DMS79 treated with DMSO at 0.1 percent for 48 hours (cell line): ENCODE results near the gene IGFBP5.

Experiments
- DNase-seq: peaks from one replicate; lab custom pipeline; 2025; lab: John Stamatoyannopoulos, UW

Gene IGFBP5

DNA sequence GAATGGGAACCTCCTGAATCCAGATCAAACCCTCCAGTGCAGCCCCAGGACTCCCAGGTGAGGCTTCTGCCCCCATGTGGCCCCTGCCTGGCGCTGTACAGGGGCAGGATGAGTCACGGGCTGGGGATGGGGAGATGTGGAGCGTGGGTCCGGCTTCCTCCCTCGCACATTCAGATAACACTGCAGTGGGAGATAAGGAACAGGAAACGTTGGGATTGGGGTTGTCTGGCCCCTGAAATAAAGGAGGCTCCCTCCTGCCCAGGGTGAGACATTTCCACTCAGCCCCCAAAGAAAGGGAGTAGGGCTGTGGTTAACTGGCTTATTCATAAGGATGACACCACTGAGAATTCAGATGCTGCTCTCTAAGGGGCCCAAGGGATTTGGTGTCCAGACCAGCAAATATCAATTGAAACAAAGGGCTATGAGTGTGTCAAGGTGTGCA is 30.7 kb downstream of the IGFBP5 start:
- DNase-seq, result no peak

DNA sequence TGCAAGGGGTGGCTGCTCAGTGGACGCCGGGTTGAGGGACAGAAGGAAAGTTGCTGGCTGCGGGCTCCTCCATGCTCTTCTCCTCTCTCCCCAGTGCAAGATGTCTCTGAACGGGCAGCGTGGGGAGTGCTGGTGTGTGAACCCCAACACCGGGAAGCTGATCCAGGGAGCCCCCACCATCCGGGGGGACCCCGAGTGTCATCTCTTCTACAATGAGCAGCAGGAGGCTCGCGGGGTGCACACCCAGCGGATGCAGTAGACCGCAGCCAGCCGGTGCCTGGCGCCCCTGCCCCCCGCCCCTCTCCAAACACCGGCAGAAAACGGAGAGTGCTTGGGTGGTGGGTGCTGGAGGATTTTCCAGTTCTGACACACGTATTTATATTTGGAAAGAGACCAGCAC is 31.5 kb downstream of the IGFBP5 start:
- DNase-seq, result no peak

DNA sequence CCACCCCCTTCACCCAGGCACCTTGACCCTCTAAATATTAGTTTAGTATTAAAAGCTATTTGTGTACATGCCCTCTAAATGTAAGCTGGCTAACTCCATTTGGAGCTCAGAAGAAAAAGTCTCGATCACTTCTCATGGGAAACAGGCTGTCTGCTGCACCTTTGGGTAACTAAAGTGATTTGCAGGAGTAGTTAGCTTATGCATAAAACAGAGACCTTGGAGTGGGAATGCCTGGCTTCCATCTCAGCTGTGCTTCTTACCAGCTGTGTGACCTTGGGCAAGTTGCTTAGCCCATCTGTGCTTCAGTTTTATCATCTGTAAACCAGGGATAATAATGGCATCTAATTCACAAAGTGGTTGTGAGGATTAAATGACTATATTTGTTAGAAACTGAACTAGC is 32.2 kb downstream of the IGFBP5 start:
- no peak for DNase-seq

DNA sequence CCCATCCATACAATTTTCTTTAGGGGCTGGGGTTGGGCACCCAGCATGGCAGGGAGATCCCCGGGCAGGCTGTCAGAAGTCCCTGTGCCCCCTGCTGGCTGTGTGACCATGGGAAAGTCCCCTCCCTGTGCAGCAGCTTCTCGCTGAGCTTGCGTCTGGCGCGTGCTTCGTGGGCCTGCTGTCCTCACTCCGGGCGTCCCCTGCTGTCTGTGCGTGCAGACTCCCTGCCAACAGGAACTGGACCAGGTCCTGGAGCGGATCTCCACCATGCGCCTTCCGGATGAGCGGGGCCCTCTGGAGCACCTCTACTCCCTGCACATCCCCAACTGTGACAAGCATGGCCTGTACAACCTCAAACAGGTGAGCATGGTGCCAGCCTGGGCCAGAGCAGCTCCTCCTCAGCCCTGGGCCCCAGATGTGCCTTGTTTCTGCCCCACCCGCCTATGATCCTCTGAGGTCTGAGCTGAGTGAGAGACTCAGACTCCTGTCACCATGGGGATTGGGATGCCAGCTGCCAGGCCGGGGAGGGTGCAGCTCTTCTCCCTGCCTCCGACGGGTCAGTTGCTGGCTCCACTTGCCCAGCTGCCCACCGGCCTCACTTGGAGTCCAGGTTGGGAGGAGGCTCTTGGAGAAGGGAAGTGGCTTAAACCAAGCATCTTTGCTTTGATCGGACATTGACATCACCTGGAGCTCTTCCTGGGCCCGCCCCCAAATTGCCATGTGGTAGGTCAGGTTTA is 33.5 kb downstream of the IGFBP5 start:
- DNase-seq, result no peak

GRCh38 chr2:216661051-216661450 is 34.3 kb downstream of the IGFBP5 start:
- DNase-seq, result no peak

GRCh38 chr2:216660496-216660895 is 34.9 kb downstream of the IGFBP5 start:
- DNase-seq, result no peak

DNA sequence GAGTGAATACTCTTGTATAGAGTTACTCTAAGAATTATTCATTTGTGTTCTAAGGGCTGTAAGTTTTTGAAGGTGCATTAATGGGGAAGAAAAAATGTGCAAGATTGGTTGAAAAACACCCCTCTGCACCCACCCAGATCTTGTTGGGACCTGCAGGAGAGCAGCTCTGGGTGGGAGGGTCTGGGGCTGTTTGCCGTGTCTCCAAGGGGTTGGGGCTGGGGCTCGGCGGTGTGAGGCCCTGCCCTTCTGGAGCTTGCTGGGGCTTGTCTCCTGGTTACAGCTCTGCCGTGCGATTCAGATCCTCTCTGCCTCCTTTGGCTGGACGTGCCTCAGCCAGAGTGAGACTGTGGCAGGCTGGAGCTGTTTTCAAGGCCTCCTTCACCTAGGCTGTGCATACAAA is 36.1 kb downstream of the IGFBP5 start:
- no peak for DNase-seq

DNA sequence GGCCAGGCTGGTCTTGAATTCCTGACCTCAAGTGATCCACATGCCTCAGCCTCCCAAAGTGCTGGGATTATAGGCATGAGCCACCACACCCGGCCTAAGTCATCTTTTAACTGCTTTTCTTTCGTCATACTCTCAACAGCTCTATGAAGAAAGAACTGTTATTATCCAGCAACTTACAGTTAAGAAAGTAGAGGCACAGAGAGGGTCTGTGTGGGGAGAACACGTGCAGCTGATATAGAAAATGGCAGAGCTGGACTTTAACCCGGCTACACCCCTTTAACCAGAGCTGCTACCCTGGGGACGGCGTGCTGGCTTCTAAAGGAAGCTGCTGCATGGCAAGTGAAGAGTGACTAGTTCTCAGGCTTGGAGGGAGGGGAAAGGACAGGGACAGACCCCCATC is 36.6 kb downstream of the IGFBP5 start:
- DNase-seq, result no peak

GRCh38 chr2:216657980-216658379 is 37.4 kb downstream of the IGFBP5 start:
- DNase-seq, result no peak

DNA sequence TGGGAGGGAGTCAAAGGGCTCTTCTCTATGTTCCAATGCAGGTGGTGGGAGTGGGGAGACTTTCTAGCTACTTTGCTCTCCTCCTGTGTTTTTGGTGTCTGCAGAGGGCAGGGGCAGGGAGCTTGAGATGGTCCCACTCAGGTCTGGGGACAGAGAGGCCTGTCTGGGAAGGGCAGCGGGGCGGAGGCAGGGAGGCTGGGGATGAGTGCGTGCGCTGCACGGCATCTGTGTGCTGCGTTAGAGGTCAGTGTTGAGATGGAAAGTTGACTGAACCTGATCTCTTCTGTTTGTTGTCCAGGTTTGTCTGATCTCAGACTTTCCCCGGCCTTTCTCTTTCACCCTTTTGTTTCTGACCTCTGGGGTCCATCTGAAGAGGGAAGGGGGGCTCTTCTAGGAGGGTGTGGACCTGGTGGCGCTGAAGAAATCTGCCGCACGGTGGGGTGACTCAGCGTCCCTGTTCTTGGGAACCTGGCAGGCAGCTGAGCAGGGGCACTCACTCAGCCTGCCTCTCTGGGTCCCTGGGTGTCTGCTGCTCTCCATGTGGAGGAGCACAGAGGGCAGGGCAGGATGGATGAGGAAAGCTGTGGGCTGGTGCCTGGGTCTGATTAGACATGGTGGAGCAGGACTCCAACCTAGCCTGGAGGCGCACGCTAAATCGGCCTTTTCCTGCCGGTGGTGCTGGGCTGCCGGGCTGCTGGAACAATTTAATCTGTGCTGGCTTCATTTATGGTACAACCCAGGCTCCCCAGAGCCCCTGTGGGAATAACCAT is 38.1 kb downstream of the IGFBP5 start:
- no peak for DNase-seq

DNA sequence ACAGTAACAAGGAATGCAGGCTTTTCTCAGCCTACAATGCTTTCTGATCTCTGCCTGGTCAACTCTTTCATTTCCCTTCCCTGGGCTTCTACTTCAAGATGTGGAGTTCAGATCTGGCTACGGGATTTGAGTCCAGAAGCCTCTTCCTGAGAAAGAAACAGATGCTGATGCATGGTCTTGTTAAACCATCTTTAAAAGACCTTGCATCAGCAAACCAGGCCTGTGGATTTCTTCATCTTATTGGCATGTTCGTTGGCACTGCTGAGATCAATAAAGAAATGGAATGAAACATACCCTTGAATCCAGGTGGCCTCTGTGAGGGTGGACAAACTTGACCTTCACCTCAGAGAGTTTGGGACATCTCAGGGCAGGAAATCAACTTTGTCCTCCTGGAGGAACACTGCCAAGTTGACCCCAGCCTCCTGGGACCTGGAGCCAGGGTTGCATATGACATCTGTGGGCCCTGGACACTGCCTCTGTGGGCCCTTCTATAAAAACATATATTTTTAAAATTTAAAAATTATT is 40.8 kb downstream of the IGFBP5 start:
- no peak for DNase-seq

- DNase-seq, result no peak
These were observed 41.4 kb downstream of the IGFBP5 start for GRCh38 chr2:216653931-216654365.

DNA sequence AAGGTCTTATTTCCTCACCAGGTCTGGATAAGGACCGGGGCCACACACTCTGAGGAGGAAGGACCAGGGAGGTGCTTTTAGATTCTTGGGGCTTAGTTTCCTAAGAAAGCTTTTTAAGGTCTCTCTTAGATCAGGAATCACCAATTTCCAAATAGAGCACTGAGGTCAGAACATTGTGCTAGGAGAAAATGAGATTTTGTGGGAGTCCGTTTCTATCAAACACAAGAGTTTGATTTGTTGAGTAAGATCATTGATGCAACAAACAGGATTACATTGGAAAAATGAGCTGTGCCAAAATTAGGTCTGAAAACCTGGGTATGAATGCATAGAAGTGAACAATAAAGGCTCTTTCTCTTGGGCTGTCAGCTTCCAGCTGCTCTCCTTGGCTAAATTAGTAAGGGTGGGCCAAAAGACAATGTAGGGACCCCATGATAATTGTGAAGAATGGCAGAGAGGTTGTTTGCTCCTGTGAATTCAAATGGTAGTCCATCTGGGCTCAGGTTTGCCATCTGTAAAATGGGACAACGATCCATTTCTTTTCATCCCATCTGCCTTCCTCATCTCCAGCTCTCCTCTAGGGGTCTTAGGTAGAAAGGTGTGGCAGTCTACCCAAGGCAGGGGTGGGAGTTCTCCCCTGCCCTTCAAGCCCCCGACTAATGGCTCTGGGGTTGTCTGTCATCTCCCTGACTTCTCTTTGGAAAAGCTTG is 42.1 kb downstream of the IGFBP5 start:
- DNase-seq, result no peak

- no peak for DNase-seq
These were observed 42.8 kb downstream of the IGFBP5 start for GRCh38 chr2:216652566-216652965.

GRCh38 chr2:216651351-216651881 is 43.9 kb downstream of the IGFBP5 start:
- DNase-seq, result no peak

GRCh38 chr2:216650626-216651257 is 44.6 kb downstream of the IGFBP5 start:
- no peak for DNase-seq

DNA sequence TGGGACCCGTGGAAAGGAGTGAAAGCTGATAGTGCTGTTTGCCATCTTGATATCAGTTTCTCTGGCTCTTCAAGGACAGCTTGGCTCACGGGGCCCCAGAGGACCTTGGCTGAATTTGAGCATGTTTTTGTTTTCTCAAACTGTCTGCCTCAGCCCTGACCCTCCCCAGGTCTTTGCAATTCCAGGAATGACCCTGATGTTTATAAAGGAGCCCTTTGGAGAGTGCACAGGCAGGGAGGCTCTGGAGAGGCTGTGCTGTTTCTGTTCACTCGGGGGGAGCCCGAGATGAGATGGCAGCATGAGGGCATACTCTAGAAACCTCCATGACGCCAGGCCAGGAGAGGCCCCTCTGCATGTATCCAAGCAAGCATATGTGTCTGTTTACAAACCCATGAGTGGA is 45.8 kb downstream of the IGFBP5 start:
- no peak for DNase-seq

GRCh38 chr2:216648105-216648504 is 47.2 kb downstream of the IGFBP5 start:
- no peak for DNase-seq

DNA sequence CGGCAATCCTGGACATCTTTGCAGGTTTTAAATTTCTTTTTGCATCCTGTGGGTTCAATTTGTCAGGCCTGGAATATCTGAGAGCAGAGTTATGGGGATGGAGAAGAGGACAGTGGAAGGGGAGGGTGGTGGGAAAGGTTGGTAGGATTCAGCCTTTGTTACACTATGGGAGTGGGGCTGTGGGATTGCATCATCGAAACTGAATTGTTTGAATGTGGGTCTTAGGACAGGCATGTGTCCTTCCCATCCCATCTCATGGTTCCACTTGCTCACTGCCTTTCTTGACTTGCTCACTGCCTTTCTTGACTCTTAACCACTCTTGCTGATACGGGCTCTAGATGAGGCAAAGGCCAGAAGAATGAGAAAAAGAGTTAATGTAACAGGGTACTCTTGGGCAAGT is 49.2 kb downstream of the IGFBP5 start:
- no peak for DNase-seq

DNA sequence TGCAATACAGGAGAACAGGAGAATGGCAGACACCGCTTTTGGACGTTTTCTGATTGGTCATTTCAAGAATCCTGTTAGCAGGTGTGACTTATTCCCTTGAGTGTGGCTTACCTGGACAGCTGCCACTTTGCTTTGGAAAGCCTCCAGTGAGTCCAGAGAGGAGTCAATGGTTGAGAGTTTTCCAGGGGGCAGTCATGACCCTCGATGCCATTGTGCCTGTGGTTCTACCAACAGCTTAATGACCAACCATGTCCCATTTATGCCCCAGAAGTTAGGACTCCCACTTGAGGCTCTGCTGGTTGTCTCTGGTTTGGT is 49.8 kb downstream of the IGFBP5 start:
- peak; percentile 76 for DNase-seq

- DNase-seq, result peak; percentile 53
These were observed 50.3 kb downstream of the IGFBP5 start for GRCh38 chr2:216644842-216645635.
